Hematopoietic multipotent progenitor cell treated with erythropoietin and hydrocortisone succinate and interleukin-3 and kit ligand, for 8 days (in vitro differentiated cells): Measurements from ENCODE around the gene DIAPH2.
"Not testable (repeated sequence)": the region's sequence is repeated elsewhere in the genome, so short reads cannot be mapped to it uniquely, and the experiment has no call there.

Source experiments
- DNase-seq: peaks from one replicate; pipeline ENCODE4 v3.0.0-alpha.2; 2015

DIAPH2 gene

GRCh38 chrX:97401586-97402136 lies 717.0 kb downstream of the DIAPH2 start:
- no peak for DNase-seq

GRCh38 chrX:97402333-97402732 lies 717.7 kb downstream of the DIAPH2 start:
- no peak for DNase-seq

GRCh38 chrX:97402903-97403302 lies 718.3 kb downstream of the DIAPH2 start:
- no peak for DNase-seq

- no peak for DNase-seq
Measured at GRCh38 chrX:97405031-97405660, 720.5 kb downstream of the DIAPH2 start.

- DNase-seq, result not testable (repeated sequence)
Measured at GRCh38 chrX:97409632-97410415, 725.2 kb downstream of the DIAPH2 start.

- DNase-seq, result no peak
Measured at GRCh38 chrX:97416461-97416860, 731.8 kb downstream of the DIAPH2 start.

GRCh38 chrX:97429101-97429500 lies 744.5 kb downstream of the DIAPH2 start:
- DNase-seq, result no peak

GRCh38 chrX:97431281-97431680 lies 746.6 kb downstream of the DIAPH2 start:
- DNase-seq, result no peak

- DNase-seq, result no peak
Measured at GRCh38 chrX:97446298-97446882, 761.7 kb downstream of the DIAPH2 start.

GRCh38 chrX:97447306-97447705 lies 762.7 kb downstream of the DIAPH2 start:
- DNase-seq, result no peak

GRCh38 chrX:97452283-97452682 lies 767.6 kb downstream of the DIAPH2 start:
- DNase-seq, result no peak

- DNase-seq, result no peak
Measured at GRCh38 chrX:97461763-97462162, 777.1 kb downstream of the DIAPH2 start.

- DNase-seq, result no peak
Measured at GRCh38 chrX:97471071-97471470, 786.4 kb downstream of the DIAPH2 start.

GRCh38 chrX:97474933-97475332 lies 790.3 kb downstream of the DIAPH2 start:
- DNase-seq, result no peak

GRCh38 chrX:97479106-97479890 lies 794.7 kb downstream of the DIAPH2 start:
- DNase-seq, result no peak

- DNase-seq, result no peak
Measured at GRCh38 chrX:97481228-97481627, 796.6 kb downstream of the DIAPH2 start.

GRCh38 chrX:97482666-97483300 lies 798.1 kb downstream of the DIAPH2 start:
- DNase-seq, result no peak

GRCh38 chrX:97490656-97491055 lies 806.0 kb downstream of the DIAPH2 start:
- DNase-seq, result no peak

GRCh38 chrX:97494756-97495372 lies 810.2 kb downstream of the DIAPH2 start:
- no peak for DNase-seq

GRCh38 chrX:97498093-97498492 lies 813.5 kb downstream of the DIAPH2 start:
- DNase-seq, result no peak

GRCh38 chrX:97504431-97504830 lies 819.8 kb downstream of the DIAPH2 start:
- DNase-seq, result no peak

- DNase-seq, result no peak
Measured at GRCh38 chrX:97517763-97518162, 833.1 kb downstream of the DIAPH2 start.
